Kidney epithelial cell (primary cell): ENCODE results near the gene ACE. TPM values are rescaled to one million over a fixed set of nuclear protein-coding genes. Genes with fewer than 3 reads are reported as not detected.

ENCODE experiments used
- DNase-seq: peaks from one replicate; pipeline ENCODE4 v3.0.0-alpha.2; 2010; ENCODE audit warnings: low read depth
- H3K27me3 ChIP-seq: 2 replicates; pipeline ENCODE4 v1.6.0; 2011; ENCODE audit warnings: low read length; ENCODE audit not compliant: control insufficient read depth, insufficient read depth
- H3K36me3 ChIP-seq: 2 replicates; pipeline ENCODE4 v1.5.1; 2011; ENCODE audit warnings: low read length; ENCODE audit not compliant: control insufficient read depth, insufficient read depth
- H3K4me3 ChIP-seq: 2 replicates; pipeline ENCODE4 v1.5.1; 2011; ENCODE audit warnings: low read depth, mild to moderate bottlenecking, control low read depth, low read length
- total RNA-seq: library from RNA; depleted of rRNA; stranded (reverse); fragments of >200 nt; gene quantifications from 2 replicates; pipeline ENCODE4 v1.2.3, GENCODE V29; 2015
- TF ChIP-seq, protein P1 (sequence below): IDR thresholded peaks from 2 replicates; pipeline ENCODE4 v1.5.1; 2011; ENCODE audit warnings: mild to moderate bottlenecking, moderate library complexity, low read length, control low read depth, inconsistent platforms; ENCODE audit not compliant: insufficient read depth, poor library complexity, severe bottlenecking

The ACE gene
- total RNA-seq, 1 donor from 2014 or later = 1.5 TPM

DNA sequence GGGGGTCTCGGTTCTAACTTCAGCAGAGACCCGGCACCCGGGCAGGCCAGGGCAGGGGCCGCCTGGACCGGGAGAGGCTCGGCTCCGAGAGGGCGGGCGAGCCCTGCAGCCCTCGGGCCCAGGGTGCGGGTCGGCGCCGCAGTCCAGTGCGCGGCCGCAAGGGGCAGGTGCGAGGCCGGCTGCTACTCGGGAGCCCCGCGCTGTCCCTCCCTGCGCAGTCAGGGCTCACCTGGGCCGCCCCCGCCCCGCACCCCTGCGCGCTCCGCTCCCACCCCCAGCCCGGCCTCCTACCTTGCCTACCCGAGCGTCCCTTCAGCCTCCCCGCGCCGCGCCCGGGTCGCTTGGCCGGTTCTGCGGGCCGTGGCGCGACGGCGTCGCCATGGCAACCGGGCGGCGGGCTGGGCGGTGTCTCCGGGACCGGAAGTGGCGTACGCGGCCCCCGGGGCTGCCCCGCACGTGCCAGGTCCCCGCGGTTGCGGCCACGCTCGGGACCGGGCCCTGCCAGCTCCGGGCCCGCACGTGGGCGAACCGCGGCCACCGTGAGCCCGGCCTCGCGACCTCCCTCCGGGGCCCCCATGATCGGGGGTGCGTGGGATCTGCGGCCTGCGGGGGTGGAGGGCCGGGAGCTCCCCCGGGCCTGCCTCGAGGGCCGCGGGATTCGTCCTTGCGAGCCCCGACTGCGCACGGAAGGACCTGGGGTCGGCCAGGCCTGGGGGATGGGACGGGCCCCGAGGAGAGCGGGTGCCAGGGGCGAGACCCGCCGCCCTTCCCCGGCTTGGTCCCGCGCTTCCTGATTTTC, 30.7 kb upstream of the ACE start, which contains the start of gene CYB561:
Gene CYB561 (minus strand): TSS at position 353 of the 799 bp plus-strand sequence. CDS start 8,759 bp downstream, outside the sequence.
- H3K36me3 ChIP-seq = no peaks in the 10 kb centered on the region
- H3K4me3 ChIP-seq = peak within 1 kb of the TSS; percentile 54
- TF ChIP-seq, protein P1, sequence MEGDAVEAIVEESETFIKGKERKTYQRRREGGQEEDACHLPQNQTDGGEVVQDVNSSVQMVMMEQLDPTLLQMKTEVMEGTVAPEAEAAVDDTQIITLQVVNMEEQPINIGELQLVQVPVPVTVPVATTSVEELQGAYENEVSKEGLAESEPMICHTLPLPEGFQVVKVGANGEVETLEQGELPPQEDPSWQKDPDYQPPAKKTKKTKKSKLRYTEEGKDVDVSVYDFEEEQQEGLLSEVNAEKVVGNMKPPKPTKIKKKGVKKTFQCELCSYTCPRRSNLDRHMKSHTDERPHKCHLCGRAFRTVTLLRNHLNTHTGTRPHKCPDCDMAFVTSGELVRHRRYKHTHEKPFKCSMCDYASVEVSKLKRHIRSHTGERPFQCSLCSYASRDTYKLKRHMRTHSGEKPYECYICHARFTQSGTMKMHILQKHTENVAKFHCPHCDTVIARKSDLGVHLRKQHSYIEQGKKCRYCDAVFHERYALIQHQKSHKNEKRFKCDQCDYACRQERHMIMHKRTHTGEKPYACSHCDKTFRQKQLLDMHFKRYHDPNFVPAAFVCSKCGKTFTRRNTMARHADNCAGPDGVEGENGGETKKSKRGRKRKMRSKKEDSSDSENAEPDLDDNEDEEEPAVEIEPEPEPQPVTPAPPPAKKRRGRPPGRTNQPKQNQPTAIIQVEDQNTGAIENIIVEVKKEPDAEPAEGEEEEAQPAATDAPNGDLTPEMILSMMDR = peak; percentile 14
- H3K27me3 ChIP-seq = no peaks in the 10 kb centered on the region
- DNase-seq = no peak

DNA sequence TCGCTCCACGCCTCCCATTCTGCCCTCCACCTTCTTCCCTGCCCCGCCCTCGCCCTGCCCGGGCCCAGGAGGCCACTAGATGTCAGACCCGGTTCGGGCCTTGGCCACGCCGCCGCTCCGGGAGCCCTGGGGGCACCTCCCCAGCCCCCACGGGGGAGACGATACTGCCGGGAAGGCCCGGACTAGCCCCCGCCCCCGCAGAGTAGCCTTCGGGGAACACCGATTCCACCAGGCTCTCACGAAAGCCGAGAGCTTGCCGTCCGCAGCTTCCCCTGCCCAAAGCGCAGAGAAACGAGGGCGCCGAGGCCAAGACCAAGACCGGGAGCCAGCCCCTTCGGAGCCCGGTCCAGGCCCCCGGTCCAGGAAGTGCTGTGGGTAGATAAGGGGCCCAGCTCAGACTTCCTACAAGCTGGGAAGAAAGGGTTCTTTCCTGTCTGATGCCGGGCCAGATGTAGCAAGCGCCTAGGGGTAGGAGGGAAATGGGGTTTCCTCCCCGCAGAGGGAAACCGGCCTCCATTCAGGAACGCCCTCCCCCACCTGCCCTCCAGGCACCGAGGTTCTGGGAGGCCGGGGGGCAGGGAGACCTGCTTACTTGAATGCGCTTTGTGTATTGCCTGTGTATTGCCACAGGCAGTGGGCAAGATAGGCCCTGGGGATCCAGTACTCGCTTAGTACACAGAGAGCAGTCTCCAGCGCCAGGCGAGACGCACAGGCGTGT, 29.9 kb upstream of the ACE start:
- H3K4me3 ChIP-seq = peak overlapping the region; percentile 54
- no peaks in the 10 kb centered on the region for H3K27me3 ChIP-seq
- TF ChIP-seq, protein P1 = peak; percentile 26
- DNase-seq = no peak
- H3K36me3 ChIP-seq = no peaks in the 10 kb centered on the region

DNA sequence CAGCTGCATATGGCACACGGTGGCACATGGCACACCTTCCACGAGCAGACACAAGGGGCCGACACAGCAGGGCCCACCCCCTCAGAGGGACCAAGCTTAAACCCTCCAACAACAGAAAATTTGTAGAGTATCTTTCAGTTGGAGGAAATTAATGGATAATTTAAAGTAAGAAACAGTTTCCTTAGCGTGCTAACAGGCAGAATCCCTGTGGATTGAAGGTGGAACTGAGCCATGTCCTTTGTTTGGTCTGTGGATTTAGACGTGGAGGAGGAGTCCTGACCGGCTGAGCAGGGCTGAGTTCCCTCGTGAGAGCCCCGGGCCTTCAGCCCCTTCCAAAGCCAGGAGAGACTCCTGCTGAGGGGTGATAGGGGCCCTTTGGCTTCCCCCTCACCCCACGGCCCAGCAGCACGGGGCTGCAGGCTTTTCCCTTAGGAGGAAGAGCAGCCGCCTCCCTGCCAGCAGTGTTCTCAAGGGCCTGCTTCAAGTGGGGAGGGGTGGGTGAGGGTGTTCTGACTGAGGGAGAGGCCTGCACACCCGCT, 29.3 kb upstream of the ACE start:
- Histone ChIP-seq H3K27me3 (no peaks in the 10 kb centered on the region), H3K36me3 (no peaks in the 10 kb centered on the region), H3K4me3 (no peak overlapping the region)
- DNase-seq = no peak
- TF ChIP-seq, protein P1 = no peak

DNA sequence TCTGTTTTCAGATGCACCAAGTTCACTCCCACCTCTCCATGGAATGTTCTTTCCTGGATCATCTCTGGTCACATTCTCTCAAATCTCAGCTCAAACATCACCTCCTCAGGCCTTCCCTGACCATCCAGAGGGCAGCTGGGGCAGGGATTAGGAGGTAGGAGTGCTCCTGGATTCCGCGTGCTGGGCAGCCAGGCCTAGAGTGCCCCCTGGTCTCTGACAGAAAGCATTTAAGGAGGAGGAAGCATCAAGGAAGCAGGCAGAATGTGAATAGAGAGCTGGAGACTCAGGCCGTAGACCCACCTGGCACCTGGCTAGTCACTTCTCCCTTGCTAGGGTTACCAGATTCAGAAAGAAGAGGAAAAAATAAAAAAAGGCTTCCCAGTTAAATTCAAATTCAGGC, 28.2 kb upstream of the ACE start:
- Histone ChIP-seq H3K27me3 (no peaks in the 10 kb centered on the region), H3K36me3 (no peaks in the 10 kb centered on the region), H3K4me3 (no peak overlapping the region)
- no peak for DNase-seq
- TF ChIP-seq, protein P1 = no peak

DNA sequence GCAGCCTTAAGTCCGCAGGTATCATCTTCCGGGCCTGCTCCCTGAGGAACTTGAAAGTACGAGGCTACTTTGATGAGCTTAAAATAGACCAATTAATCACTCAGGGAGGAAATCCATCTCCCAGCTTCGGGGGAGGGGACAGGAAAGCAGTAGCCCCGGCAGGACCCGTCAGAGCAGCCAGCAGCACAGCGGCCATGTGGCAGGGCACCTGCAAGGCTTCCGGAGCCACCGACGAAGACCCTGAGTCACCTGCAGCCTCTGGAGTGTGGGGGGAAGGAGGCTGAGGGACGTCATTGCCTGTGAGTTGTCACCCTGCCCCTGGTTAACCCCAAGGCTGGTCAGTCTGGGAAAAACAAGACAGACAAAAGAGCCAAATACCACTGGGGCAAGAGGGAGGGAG, 26.3 kb upstream of the ACE start:
- no peaks in the 10 kb centered on the region for H3K27me3 ChIP-seq
- H3K4me3 ChIP-seq = no peak overlapping the region
- no peak for DNase-seq
- no peaks in the 10 kb centered on the region for H3K36me3 ChIP-seq
- TF ChIP-seq, protein P1 = no peak
